ENCODE measurements around the gene PVR.
"Not testable (repeated sequence)": the region's sequence is repeated elsewhere in the genome, so short reads cannot be mapped to it uniquely, and the experiment has no call there.

The PVR gene

GRCh38 chr19:44677019-44677811 is 33.5 kb downstream of the PVR start:
- no peak for DNase-seq

- no peak for DNase-seq
Observed at GRCh38 chr19:44680536-44680935, 36.8 kb downstream of the PVR start.

GRCh38 chr19:44681992-44682790 is 38.5 kb downstream of the PVR start:
- no peak for DNase-seq

- DNase-seq: no peak
Observed at GRCh38 chr19:44682807-44683206, 39.1 kb downstream of the PVR start.

GRCh38 chr19:44683434-44684210 is 39.9 kb downstream of the PVR start:
- DNase-seq: no peak

- not testable (repeated sequence) for DNase-seq
Observed at GRCh38 chr19:44684396-44684795, 40.7 kb downstream of the PVR start.

- no peak for DNase-seq
Observed at GRCh38 chr19:44684892-44685863, 41.5 kb downstream of the PVR start.

GRCh38 chr19:44685877-44686276 is 42.2 kb downstream of the PVR start:
- DNase-seq: no peak

- no peak for DNase-seq
Observed at GRCh38 chr19:44686896-44687295, 43.2 kb downstream of the PVR start.

GRCh38 chr19:44687888-44688287 is 44.2 kb downstream of the PVR start:
- no peak for DNase-seq

- peak; percentile 77 for DNase-seq
Observed at GRCh38 chr19:44689290-44690130, 45.8 kb downstream of the PVR start.

- no peak for DNase-seq
Observed at GRCh38 chr19:44690131-44690440, 46.4 kb downstream of the PVR start.

- DNase-seq: no peak
Observed at GRCh38 chr19:44692379-44692721, 48.6 kb downstream of the PVR start.

GRCh38 chr19:44694184-44694579 is 50.5 kb downstream of the PVR start:
- DNase-seq: peak; percentile 27

- DNase-seq: no peak
Observed at GRCh38 chr19:44696939-44697669, 53.4 kb downstream of the PVR start.

- no peak for DNase-seq
Observed at GRCh38 chr19:44697670-44698034, 53.9 kb downstream of the PVR start.

- no peak for DNase-seq
Observed at GRCh38 chr19:44698492-44699201, 54.9 kb downstream of the PVR start, which contains the start of gene CEACAM16. TSS of gene CEACAM16 (plus strand) at chr19:44699151. CDS start at chr19:44701457, 2,306 bp downstream.

GRCh38 chr19:44700547-44700946 is 56.8 kb downstream of the PVR start:
- DNase-seq: no peak

- DNase-seq: no peak
Observed at GRCh38 chr19:44701228-44701627, 57.5 kb downstream of the PVR start.

- DNase-seq: no peak
Observed at GRCh38 chr19:44702551-44703176, 59.0 kb downstream of the PVR start.

Data from CD4-positive, alpha-beta T cell treated with Interleukin-12 subunit alpha and Interleukin-12 subunit beta, for 1 hour (primary cell).